Right lobe of liver (tissue), 6 donors: ENCODE results near the gene CALU. TPM values are rescaled to one million over a fixed set of nuclear protein-coding genes. Genes with fewer than 3 reads are reported as not detected.

Experiments used
- ATAC-seq, 4 donors: fragments of 200-7000 bp; cut with Tn5 transposase; one replicate each; pipeline ENCODE4 v1.9.1; 2020; ENCODE audit warnings: mild to moderate bottlenecking in 4 of 4, moderate library complexity in 4 of 4
- DNase-seq, 3 donors: peaks; one replicate each; pipeline ENCODE4 v3.0.0-alpha.2; 2020
- H3K27ac ChIP-seq, 3 donors: fragments of 200-600 bp; one replicate each; pipeline ENCODE4 v1.8.0; 2022
- H3K27me3 ChIP-seq, 2 donors: fragments of 200-600 bp; one replicate each; pipeline ENCODE4 v1.8.0; 2022
- H3K36me3 ChIP-seq, 4 donors: fragments of 200-600 bp; sonication (generic) in 1 of 4; one replicate each; pipeline versions ENCODE4 v1.5.1 to v1.8.0; 2017 to 2022; ENCODE audit warnings: control low read depth in 1 of 4
- H3K4me1 ChIP-seq, 4 donors: fragments of 200-600 bp; sonication (generic) in 1 of 4; one replicate each; pipeline versions ENCODE4 v1.5.1 to v1.8.0; 2017 to 2022; ENCODE audit warnings: control low read depth in 1 of 4
- H3K4me3 ChIP-seq, 3 donors: fragments of 200-600 bp; one replicate each; pipeline ENCODE4 v1.8.0; 2022
- H3K9me3 ChIP-seq, 4 donors: fragments of 200-600 bp; sonication (generic) in 1 of 4; one replicate each; pipeline versions ENCODE4 v1.5.1 to v1.8.0; 2017 to 2022; ENCODE audit warnings: control low read depth in 1 of 4
- POLR2A ChIP-seq: fragments of 450-650 bp; IDR thresholded peaks from one replicate; pipeline ENCODE4 v1.6.1; 2017; ENCODE audit warnings: antibody characterized with exemption, mild to moderate bottlenecking
- WGBS: methylation state at CpG from one replicate; pipeline ENCODE4 v1.1.6; 2018; ENCODE audit warnings: low coverage, low lambda C conversion rate; ENCODE audit not compliant: insufficient coverage; ENCODE audit errors: missing lambda C conversion rate; 5-methylcytosine and 5-hydroxymethylcytosine counted together
- intact Hi-C, 2 donors: fragments of 100-400 bp; cut with DNase I; formaldehyde crosslinking; loops; one replicate each; pipeline versions ENCODE4 v1.11.2 to v1.14.1; 2022
- total RNA-seq, 6 experiments: library from RNA; depleted of rRNA in 2 of 6; stranded (reverse); fragments of >200 nt in 2 of 6; fragmentation: NEBNext Ultra II Directional in 3 of 6; extraction: Animal tissue kit (Norgen Biotek cat#: 25700) in 3 of 6; gene quantifications; one replicate each; pipeline versions ENCODE4 v1.1.0 to v1.2.4, GENCODE V29; 2016 to 2023
- TF ChIP-seq, protein P1 (sequence below), 4 donors: fragments of 200-600 bp in 3 of 4; fragments of 450-650 bp in 1 of 4; IDR thresholded peaks; one replicate each; pipeline versions ENCODE4 v1.5.1 to v1.8.0; 2016 to 2022; ENCODE audit warnings: antibody characterized with exemption in 4 of 4, mild to moderate bottlenecking in 2 of 4
- donor health status: DM: no; HTN: yes; CAD: no.
- donor health status: DM: no; HTN: no; CAD: no.
- donor health status: DM: no; HTN: no; CAD: no.
- donor health status: DM: no; HTN: yes; CAD: no.
- donor health status: DM: no; HTN: yes; CAD: no.

CALU gene
- total RNA-seq, 6 experiments from 2014 or later, result 25.4 to 48.3 (median 42.1) TPM

DNA sequence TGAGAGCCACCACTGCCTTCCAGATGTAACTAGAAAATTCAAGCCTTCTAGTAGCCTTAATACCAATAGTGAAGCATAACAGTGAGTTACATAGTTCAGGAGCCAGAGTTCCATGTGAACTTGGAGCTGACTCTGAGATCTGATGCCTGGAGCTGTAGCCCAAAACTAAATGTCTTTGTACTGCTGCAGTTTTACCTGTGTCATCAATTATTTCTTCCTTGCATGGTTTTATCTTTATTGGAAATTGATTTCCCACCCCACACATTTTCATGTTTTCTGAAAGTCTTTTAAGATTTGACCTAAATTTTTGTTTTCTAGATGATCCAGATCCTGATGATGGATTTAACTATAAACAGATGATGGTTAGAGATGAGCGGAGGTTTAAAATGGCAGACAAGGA, 19.4 kb downstream of the CALU start:
- H3K4me1 ChIP-seq, result no peaks in the 10 kb centered on the region
- H3K27me3 ChIP-seq, result no peaks in the 10 kb centered on the region
- no peak overlapping the region for H3K4me3 ChIP-seq
- WGBS, result 100% methylated on average over 1 of the region's 1 CpG
- ATAC-seq (no peak), DNase-seq (no peak)
- H3K36me3 ChIP-seq, result peaks cover 0 to 66% (median 31%) of the 10 kb centered on the region in 4 donors
- TF ChIP-seq, protein P1, sequence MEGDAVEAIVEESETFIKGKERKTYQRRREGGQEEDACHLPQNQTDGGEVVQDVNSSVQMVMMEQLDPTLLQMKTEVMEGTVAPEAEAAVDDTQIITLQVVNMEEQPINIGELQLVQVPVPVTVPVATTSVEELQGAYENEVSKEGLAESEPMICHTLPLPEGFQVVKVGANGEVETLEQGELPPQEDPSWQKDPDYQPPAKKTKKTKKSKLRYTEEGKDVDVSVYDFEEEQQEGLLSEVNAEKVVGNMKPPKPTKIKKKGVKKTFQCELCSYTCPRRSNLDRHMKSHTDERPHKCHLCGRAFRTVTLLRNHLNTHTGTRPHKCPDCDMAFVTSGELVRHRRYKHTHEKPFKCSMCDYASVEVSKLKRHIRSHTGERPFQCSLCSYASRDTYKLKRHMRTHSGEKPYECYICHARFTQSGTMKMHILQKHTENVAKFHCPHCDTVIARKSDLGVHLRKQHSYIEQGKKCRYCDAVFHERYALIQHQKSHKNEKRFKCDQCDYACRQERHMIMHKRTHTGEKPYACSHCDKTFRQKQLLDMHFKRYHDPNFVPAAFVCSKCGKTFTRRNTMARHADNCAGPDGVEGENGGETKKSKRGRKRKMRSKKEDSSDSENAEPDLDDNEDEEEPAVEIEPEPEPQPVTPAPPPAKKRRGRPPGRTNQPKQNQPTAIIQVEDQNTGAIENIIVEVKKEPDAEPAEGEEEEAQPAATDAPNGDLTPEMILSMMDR (IDR thresholded peaks at IDR 0.05), result no peak
- no peak for TF ChIP-seq POLR2A
- no peaks in the 10 kb centered on the region for H3K9me3 ChIP-seq
- no peak overlapping the region for H3K27ac ChIP-seq
- intact Hi-C loops, result no loop called here

DNA sequence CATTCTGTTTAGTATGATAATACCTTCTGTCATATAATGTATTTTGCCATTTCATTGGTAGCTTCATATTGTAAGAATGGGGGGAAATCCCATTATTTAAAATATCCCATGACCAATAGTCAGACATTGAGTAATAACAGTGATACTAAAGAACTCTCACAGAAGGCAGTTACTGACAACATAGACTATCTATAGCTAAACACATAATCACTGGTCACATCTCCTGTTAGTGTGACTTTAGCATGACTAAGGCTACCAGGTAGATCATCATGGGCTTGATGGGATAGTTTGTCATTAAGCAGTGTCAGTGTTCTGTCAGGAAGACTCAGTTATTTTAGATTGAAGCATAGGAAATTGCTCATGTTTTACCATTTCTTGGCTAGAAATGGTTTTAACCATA, 20.1 kb downstream of the CALU start:
- H3K4me1 ChIP-seq, result no peaks in the 10 kb centered on the region
- H3K27me3 ChIP-seq, result no peaks in the 10 kb centered on the region
- DNase-seq (no peak), ATAC-seq (peak in 1 of 4 donors; percentile 24)
- no peaks in the 10 kb centered on the region for H3K9me3 ChIP-seq
- no peak overlapping the region for H3K27ac ChIP-seq
- TF ChIP-seq, protein P1 (IDR thresholded peaks at IDR 0.05), result no peak
- no peak for TF ChIP-seq POLR2A
- intact Hi-C loops, result no loop called here
- H3K36me3 ChIP-seq, result peaks cover 0 to 64% (median 30%) of the 10 kb centered on the region in 4 donors
- H3K4me3 ChIP-seq, result no peak overlapping the region

DNA sequence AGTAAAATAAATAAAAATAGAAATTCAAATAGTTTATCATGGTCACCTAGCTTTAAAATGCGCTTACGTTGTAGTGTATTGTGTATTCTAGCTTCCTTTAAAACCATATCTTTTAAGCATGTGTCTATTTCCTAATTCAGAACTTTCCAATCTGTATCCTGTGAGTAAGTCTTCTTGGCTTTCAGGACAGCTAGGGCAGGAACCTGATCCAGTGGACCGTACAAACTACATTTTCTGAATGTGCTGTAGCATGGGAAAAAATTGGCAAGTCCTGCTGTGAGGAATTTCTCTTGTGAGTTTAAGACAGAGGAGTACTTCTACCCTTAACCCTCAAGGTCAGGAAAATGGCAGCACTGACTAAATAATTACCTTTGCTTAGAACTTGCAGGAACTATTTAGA, 24.4 kb downstream of the CALU start:
- H3K27me3 ChIP-seq, result no peaks in the 10 kb centered on the region
- ATAC-seq, result no peak
- no peak overlapping the region for H3K4me3 ChIP-seq
- DNase-seq, result no peak
- 85% methylated on average over 3 of the region's 3 CpGs for WGBS
- peaks cover 5 to 84% (median 32%) of the 10 kb centered on the region in 4 donors for H3K36me3 ChIP-seq
- intact Hi-C loops, result no loop called here
- H3K27ac ChIP-seq, result no peak overlapping the region
- no peaks in the 10 kb centered on the region for H3K4me1 ChIP-seq
- no peaks in the 10 kb centered on the region for H3K9me3 ChIP-seq
- TF ChIP-seq, protein P1 (IDR thresholded peaks at IDR 0.05), result no peak
- TF ChIP-seq POLR2A, result no peak

- intact Hi-C loops, result no loop called here
- Histone ChIP-seq H3K36me3 (peaks cover 5 to 69% (median 36%) of the 10 kb centered on the region in 4 donors), H3K27me3 (no peaks in the 10 kb centered on the region), H3K27ac (no peak overlapping the region), H3K4me1 (no peaks in the 10 kb centered on the region), H3K4me3 (no peak overlapping the region), H3K9me3 (no peaks in the 10 kb centered on the region)
- TF ChIP-seq, protein P1 (IDR thresholded peaks at IDR 0.05), result no peak
- TF ChIP-seq POLR2A, result no peak
- ATAC-seq (no peak), DNase-seq (no peak)
- WGBS, result 96% methylated on average over 3 of the region's 6 CpGs
These were observed 28.4 kb downstream of the CALU start for GRCh38 chr7:128767475-128768110.
